RWPE2 (cell line): ENCODE results near the gene PIBF1.
A peak's percentile ranks its signal among the peaks of the same experiment; 100 is the strongest.

ENCODE experiments used
- ATAC-seq: fragments of 200-7000 bp; cut with Tn5 transposase; 3 replicates; pipeline ENCODE4 v1.9.1; 2021; ENCODE audit warnings: low read depth
- DNase-seq: peaks from one replicate; pipeline ENCODE4 v3.0.0-alpha.2; 2020; ENCODE audit warnings: low spot score
- H3K27ac ChIP-seq: fragments of 450-650 bp; 2 replicates; pipeline ENCODE4 v1.5.1; 2017; ENCODE audit warnings: mild to moderate bottlenecking; ENCODE audit not compliant: poor library complexity, severe bottlenecking
- H3K27me3 ChIP-seq: fragments of 250-450 bp; sonication (Bioruptor Pico); 2 replicates; pipeline ENCODE4 v1.5.1; 2021; ENCODE audit warnings: mild to moderate bottlenecking, moderate library complexity; ENCODE audit not compliant: insufficient read depth, poor library complexity, severe bottlenecking
- H3K36me3 ChIP-seq: fragments of 250-450 bp; sonication (Bioruptor Pico); 2 replicates; pipeline ENCODE4 v1.5.1; 2020; ENCODE audit warnings: low read depth, mild to moderate bottlenecking, moderate library complexity
- H3K4me1 ChIP-seq: fragments of 250-450 bp; sonication (Bioruptor Pico); 2 replicates; pipeline ENCODE4 v1.5.1; 2021; ENCODE audit warnings: mild to moderate bottlenecking, moderate library complexity; ENCODE audit not compliant: insufficient read depth, poor library complexity, severe bottlenecking
- H3K4me3 ChIP-seq: fragments of 250-450 bp; sonication (Bioruptor Pico); 2 replicates; pipeline ENCODE4 v1.5.1; 2021; ENCODE audit warnings: mild to moderate bottlenecking, moderate library complexity; ENCODE audit not compliant: severe bottlenecking
- H3K9me3 ChIP-seq: fragments of 250-450 bp; sonication (Bioruptor Pico); 2 replicates; pipeline ENCODE4 v1.5.1; 2021; ENCODE audit warnings: mild to moderate bottlenecking, moderate library complexity; ENCODE audit not compliant: severe bottlenecking
- TF ChIP-seq, protein P1 (sequence below): fragments of 450-650 bp; IDR thresholded peaks from one replicate; pipeline ENCODE4 v1.5.1; 2017; ENCODE audit warnings: mild to moderate bottlenecking, moderate library complexity; ENCODE audit not compliant: poor library complexity, severe bottlenecking

The PIBF1 gene

DNA sequence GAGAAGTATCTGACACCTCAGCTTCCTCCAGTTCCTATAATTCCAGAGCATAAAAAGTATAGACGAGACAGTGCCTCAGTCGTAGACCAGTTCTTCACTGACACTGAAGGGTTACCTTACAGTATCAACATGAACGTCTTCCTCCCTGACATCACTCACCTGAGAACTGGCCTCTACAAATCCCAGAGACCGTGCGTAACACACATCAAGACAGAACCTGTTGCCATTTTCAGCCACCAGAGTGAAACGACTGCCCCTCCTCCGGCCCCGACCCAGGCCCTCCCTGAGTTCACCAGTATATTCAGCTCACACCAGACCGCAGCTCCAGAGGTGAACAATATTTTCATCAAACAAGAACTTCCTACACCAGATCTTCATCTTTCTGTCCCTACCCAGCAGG lies 279.9 kb downstream of the PIBF1 start:
- Histone ChIP-seq H3K27ac (peak overlapping the region; percentile 92), H3K4me1 (peaks cover 44% of the 10 kb centered on the region), H3K9me3 (no peaks in the 10 kb centered on the region), H3K27me3 (no peaks in the 10 kb centered on the region), H3K36me3 (peaks cover 71% of the 10 kb centered on the region), H3K4me3 (peak overlapping the region; percentile 71)
- no peak for DNase-seq
- TF ChIP-seq, protein P1, sequence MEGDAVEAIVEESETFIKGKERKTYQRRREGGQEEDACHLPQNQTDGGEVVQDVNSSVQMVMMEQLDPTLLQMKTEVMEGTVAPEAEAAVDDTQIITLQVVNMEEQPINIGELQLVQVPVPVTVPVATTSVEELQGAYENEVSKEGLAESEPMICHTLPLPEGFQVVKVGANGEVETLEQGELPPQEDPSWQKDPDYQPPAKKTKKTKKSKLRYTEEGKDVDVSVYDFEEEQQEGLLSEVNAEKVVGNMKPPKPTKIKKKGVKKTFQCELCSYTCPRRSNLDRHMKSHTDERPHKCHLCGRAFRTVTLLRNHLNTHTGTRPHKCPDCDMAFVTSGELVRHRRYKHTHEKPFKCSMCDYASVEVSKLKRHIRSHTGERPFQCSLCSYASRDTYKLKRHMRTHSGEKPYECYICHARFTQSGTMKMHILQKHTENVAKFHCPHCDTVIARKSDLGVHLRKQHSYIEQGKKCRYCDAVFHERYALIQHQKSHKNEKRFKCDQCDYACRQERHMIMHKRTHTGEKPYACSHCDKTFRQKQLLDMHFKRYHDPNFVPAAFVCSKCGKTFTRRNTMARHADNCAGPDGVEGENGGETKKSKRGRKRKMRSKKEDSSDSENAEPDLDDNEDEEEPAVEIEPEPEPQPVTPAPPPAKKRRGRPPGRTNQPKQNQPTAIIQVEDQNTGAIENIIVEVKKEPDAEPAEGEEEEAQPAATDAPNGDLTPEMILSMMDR: no peak
- peak; percentile 24 for ATAC-seq

DNA sequence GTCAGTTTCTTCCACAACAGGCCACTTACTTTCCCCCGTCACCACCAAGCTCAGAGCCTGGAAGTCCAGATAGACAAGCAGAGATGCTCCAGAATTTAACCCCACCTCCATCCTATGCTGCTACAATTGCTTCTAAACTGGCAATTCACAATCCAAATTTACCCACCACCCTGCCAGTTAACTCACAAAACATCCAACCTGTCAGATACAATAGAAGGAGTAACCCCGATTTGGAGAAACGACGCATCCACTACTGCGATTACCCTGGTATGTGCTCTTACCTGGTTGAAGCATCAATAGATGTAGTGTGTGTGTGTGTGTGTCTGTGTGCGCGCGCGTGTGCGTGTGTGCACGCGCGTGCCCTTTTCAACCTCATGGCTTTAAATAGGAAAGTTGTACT lies 280.5 kb downstream of the PIBF1 start:
- Histone ChIP-seq H3K36me3 (peaks cover 77% of the 10 kb centered on the region), H3K4me1 (peaks cover 47% of the 10 kb centered on the region), H3K9me3 (no peaks in the 10 kb centered on the region), H3K27me3 (no peaks in the 10 kb centered on the region), H3K27ac (peak overlapping the region; percentile 92), H3K4me3 (peak overlapping the region; percentile 71)
- DNase-seq (no peak), ATAC-seq (no peak)
- TF ChIP-seq, protein P1: no peak

DNA sequence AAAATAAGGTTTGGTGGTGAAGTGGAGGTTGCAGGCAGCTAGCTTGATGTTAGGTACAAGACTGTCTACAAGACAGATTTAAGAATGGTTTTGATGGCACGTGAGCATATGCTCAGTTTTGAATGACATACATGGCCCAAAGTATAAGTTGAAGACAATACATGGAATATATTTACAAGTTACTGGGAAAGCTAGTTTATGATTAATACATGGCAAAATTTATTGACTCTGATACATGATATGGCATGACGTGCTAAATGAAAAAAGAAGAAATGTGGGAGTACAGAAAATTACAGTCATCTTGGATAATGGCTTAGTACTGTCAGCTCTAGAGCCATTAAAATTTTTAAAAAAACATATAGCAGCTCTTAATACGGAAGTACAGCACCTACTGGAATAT lies 281.2 kb downstream of the PIBF1 start:
- Histone ChIP-seq H3K27me3 (no peaks in the 10 kb centered on the region), H3K4me3 (peak overlapping the region; percentile 10), H3K4me1 (peaks cover 49% of the 10 kb centered on the region), H3K27ac (peak overlapping the region; percentile 92), H3K9me3 (no peaks in the 10 kb centered on the region), H3K36me3 (peaks cover 84% of the 10 kb centered on the region)
- no peak for DNase-seq
- TF ChIP-seq, protein P1: no peak
- ATAC-seq: no peak

DNA sequence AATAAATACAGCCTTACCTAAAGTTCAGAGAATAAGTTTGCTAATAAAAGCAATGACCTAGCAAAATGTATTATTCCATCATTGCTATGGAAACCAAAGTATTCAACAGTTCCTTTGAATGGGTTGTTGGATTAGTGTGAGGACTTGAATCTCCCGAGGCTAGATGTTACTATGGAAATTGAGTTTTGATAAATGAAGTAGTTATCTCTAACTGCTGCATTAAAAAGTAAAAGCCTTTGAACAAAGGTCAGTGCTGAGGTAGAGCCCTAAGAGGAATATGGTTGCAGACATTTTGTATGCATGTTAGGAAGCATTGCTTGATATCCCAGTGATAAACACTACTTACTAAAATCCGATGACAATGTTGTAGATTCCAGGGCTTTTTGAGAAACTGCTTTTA lies 283.1 kb downstream of the PIBF1 start:
- peaks cover 68% of the 10 kb centered on the region for H3K4me1 ChIP-seq
- DNase-seq (no peak), ATAC-seq (no peak)
- H3K9me3 ChIP-seq: no peaks in the 10 kb centered on the region
- peak overlapping the region; percentile 6 for H3K4me3 ChIP-seq
- H3K27me3 ChIP-seq: no peaks in the 10 kb centered on the region
- H3K27ac ChIP-seq: peak overlapping the region; percentile 92
- TF ChIP-seq, protein P1: no peak
- H3K36me3 ChIP-seq: peaks cover 100% of the 10 kb centered on the region

GRCh38 chr13:73065665-73066340 lies 283.9 kb downstream of the PIBF1 start:
- H3K36me3 ChIP-seq: peaks cover 100% of the 10 kb centered on the region
- H3K9me3 ChIP-seq: no peaks in the 10 kb centered on the region
- no peaks in the 10 kb centered on the region for H3K27me3 ChIP-seq
- DNase-seq: no peak
- TF ChIP-seq, protein P1: no peak
- peak overlapping the region; percentile 6 for H3K4me3 ChIP-seq
- peak; percentile 11 for ATAC-seq
- peaks cover 74% of the 10 kb centered on the region for H3K4me1 ChIP-seq
- peak overlapping the region; percentile 92 for H3K27ac ChIP-seq
